ENCODE data around the gene FLNB.

- TF ChIP-seq CTCF (conservative IDR thresholded peaks at IDR 0.05; ENCODE audit: low read depth, low read length) (no peak), EZH2 (IDR thresholded peaks at IDR 0.05; ENCODE audit: borderline replicate concordance, low read depth, low read length, poor library complexity, severe bottlenecking) (no peak)
These were observed 150.4 kb downstream of the FLNB start for GRCh38 chr3:58158442-58159153.

All from A673 (cell line).